ENCODE measurements around the gene LANCL2.
A peak's percentile ranks its signal among the peaks of the same experiment; 100 is the strongest.
"Not testable (repeated sequence)": the region's sequence is repeated elsewhere in the genome, so short reads cannot be mapped to it uniquely, and the experiment has no call there.

Gene LANCL2

DNA sequence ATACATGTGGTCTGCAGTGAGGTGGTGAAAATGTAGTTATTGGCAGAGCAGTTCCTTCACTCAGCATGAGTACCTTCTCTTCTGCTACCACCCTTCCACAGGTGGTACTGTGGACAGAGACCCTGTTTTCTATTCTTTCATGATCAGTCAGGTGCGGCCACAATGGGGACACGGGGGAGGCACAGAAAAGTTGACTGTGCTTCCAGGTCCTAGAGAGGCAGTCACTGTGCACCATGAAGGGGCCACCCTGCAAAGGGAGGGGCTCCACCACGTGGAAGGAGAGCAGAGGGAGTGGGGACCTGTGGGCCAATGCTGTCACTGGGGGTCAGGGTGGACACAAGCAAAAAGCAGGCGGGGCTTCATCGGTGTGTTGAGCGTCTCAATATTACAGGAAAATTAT, 3.6 kb upstream of the LANCL2 start:
- DNase-seq (ENCODE audit: low spot score) = no peak

GRCh38 chr7:55362927-55363326, 2.2 kb upstream of the LANCL2 start:
- no peak for DNase-seq (ENCODE audit: low spot score)

DNA sequence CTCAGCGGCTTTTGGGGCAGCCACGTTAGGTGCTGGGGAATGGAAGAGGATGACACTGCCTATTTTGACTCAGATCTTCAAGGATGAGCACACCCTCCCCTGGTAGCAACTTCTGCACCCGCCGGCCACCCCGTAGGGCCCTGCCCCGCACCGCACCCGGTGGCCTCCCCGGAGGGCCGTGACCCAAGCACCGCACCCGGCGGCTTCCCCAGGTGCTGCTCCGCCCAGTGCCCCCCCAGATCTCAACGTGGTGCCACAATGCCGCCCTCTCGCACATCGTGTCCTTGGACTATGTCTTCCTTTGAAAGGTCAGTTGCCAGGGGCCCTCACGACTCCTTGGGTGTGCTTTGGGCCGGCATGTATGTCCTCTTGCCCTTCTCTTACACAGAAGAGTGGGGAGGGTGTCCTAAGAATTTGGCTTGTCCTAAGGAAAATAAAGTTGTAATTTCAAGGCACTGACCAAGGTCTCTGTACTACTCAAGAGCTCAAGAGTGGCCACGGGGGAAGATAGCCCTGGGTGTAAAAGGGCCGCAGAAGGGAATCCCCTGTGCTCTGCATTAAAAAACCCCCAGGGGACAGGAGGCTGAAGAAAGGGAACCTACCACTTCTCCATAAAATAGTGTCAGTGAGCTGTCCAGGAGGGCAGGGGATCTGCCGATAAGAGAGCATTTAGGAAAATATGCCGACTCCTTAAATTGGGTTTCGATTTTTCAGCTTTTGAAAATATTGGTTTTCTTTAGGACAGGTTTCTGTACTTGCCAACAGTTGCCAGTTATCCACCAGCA, 1.6 kb upstream of the LANCL2 start:
- no peak for DNase-seq (ENCODE audit: low spot score)

- DNase-seq (ENCODE audit: low spot score) = peak; percentile 96
These were observed 731 bp downstream of the LANCL2 start for GRCh38 chr7:55365675-55366460.

- DNase-seq (ENCODE audit: low spot score) = no peak
These were observed 1.4 kb downstream of the LANCL2 start for GRCh38 chr7:55366461-55367070.

- DNase-seq (ENCODE audit: low spot score) = no peak
These were observed 2.2 kb downstream of the LANCL2 start for GRCh38 chr7:55367283-55367840.

GRCh38 chr7:55369427-55370400, 4.6 kb downstream of the LANCL2 start:
- no peak for DNase-seq (ENCODE audit: low spot score)

DNA sequence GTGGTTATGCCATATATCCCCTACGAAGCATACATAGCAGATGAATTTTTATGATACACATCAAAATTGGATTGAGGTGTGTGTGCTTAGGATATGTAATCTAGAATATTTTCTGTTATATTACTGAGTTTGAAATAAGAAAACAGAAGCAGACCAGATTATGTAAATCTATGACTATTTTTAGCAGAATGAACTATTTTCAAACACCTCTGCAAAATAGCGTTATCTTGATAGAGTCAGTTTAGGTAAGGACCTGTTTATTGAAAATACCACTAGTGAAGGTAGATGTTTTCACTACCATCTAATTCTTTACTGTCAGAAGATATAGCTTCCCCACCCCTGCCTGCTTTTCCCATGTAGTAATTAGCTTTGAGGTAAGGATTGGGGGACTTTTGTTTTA, 9.1 kb downstream of the LANCL2 start:
- DNase-seq (ENCODE audit: low spot score) = no peak

- DNase-seq (ENCODE audit: low spot score) = no peak
These were observed 10.1 kb downstream of the LANCL2 start for GRCh38 chr7:55375237-55375636.

DNA sequence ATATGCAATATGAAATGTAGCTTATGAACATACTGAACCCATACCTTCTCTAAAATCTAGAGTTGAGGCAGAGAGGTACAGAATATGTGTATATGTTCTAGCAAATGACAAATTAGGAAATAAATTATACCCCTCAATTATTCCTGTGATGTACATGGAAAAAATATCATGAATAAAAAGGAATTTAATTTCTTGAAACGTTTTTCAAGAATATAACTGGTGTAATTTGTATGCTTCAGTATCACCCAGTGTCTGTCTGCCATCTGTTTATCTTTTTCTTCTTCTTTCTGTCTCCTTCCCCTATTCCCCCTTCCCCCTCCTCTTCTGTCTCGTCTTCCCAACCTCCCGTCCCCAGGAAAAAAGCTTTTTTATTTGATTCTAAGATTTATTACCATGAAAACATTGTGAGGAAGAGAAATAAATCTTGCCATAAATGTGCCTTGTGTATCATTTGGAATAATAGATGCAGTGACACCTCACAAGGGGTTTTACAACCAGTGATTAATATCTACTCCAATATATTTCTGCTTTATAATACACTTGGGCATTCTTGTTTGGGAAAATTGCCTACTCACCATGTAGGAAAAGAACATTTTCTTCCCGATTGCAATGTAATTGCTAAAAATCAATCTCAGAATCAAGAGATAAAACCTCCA, 12.2 kb downstream of the LANCL2 start:
- no peak for DNase-seq (ENCODE audit: low spot score)

- DNase-seq (ENCODE audit: low spot score) = no peak
These were observed 14.1 kb downstream of the LANCL2 start for GRCh38 chr7:55379285-55379684.

DNA sequence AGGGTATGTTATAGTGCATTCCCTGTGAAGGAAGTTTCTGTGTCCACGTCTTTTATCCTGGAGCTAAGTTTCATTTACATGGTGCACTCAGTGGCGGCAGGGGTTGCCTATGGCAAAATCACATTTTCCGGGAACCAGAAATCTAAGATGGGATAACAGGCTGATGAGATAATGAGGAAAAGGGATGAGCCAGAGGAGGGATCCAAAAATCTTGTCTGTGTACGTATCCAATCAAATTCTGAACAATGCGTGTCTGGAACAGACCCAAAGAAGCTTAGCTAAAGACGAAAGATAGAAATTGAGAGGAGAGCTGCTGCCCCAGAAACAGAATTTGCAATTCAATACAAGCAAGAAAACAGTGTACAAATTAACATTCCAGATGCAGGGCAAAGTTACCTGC, 16.1 kb downstream of the LANCL2 start:
- DNase-seq (ENCODE audit: low spot score) = no peak

DNA sequence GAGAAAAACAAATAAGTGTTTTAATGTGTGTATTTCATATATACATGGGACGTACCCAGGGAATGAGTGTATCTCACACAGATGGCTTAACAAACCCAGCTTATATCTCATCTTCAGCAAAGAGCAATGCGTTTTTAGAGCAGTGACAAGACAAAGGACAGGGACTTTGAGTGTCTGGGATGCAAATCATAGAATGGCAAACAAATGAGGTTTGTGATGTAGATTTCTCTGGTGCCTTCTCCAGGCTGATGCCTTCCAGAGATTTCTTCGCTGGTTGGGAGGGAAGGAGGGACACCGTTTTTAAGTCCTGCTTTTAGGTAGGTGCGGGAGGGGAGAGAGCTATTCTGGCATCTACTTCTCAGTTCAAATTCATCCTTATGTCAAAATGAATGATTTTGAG, 16.6 kb downstream of the LANCL2 start:
- no peak for DNase-seq (ENCODE audit: low spot score)

DNA sequence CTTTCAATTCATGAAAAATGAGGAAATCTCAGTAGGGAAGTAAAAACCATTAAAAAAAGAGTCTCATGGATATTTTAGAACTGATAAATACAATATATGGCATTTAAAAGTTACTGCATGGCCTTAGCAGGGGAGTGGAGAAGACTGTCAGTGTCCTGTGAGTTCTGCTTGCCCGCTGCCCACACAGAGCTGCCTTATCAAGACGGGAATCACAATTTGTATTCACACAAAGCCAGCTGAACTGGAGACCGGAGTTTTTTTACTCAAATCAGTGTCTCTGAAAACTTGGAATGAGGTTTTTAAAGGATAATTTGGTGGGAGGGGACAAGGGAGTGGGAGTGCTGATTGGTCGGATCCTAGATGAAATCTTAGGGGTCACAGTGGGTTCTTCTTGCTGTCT, 17.1 kb downstream of the LANCL2 start:
- no peak for DNase-seq (ENCODE audit: low spot score)

GRCh38 chr7:55386541-55386940, 21.4 kb downstream of the LANCL2 start:
- DNase-seq (ENCODE audit: low spot score) = no peak

DNA sequence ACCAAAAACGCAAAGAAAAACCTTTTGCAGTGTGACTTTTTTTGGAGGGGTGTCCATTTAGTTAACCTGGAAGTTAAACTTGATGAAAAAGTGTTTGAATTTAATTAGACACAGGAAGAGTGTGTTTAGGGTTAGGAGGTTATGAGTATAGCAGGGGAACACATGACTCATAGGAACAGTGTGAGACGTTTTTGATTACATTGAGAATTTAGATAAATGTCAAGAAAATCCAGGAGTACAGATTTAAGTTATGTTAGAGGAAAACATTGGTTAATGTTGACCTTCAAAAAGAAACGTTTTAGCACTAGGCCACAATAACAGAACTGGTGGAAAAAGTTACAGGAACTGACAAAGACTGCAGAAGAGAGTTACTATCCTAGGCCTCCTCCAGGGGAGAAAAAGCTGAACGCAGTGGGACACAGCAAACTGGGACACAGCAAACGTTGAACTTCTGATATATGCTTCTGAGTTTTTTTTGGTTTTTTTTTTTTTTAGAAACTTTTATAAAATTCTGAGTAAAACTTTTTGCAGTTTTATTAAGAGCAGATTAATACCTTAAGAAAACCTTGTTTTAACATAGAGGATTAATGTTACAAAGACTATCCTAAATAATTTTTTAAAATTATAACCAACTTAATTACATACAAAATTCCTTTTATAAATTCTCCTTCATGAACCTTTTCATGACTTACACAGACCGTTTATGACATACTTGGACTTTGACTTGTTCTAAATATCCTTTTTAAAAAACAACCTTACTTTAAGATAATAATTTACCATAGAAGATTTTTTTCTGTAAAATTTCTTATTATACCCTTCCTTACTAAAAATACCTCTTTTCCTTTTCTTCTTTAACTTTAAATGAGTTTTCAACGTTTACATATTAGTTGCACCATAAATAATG, 22.2 kb downstream of the LANCL2 start:
- no peak for DNase-seq (ENCODE audit: low spot score)

DNA sequence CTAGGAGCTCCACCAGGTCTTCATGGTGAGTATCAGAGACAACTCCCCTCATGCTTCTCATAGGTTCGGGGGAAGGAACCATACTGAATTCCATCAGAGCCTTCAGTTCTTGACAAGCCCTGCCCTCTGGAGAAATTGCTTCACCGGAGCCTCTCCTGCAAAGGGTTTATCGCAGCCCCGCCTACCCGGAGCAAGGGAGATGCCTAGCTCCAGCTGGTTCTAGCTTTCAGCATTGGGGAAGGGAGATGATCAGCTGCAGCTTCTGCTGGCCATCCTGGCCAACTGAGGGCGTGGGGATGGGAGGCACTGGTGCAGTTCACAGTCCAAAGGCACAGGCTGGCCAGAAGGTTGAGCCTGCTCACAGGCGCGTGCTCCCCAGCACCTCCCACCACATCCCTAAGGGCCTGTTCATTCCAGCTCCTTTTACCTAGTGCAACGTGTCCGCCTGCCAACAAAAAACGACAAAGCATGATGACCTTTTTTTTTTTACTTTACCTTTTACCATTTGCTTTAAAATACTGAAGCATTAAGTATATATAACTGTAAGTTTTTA, 31.2 kb downstream of the LANCL2 start:
- DNase-seq (ENCODE audit: low spot score) = no peak

- DNase-seq (ENCODE audit: low spot score) = no peak
These were observed 32.5 kb downstream of the LANCL2 start for GRCh38 chr7:55397617-55398016.

GRCh38 chr7:55400191-55400590, 35.1 kb downstream of the LANCL2 start:
- no peak for DNase-seq (ENCODE audit: low spot score)

DNA sequence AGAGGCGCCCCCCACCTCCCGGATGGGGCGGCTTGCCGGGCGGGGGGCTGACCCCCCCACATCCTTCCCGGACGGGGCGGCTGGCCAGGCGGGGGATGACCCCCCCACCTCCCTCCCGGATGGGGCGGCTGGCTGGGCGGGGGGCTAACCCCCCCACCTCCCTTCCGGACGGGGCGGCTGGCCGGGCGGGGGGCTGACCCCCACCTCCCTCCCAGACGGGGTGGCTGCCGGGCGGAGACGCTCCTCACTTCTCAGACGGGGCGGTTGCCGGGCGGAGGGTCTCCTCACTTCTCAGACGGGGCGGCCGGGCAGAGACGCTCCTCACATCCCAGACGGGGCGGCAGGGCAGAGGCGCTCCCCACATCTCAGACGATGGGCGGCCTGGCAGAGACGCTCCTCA, 37.4 kb downstream of the LANCL2 start:
- not testable (repeated sequence) for DNase-seq (ENCODE audit: low spot score)

Data from ecto neural progenitor cell (in vitro differentiated cells).